K562 (cell line): Measurements from ENCODE around the gene CNGB1. TPM values are rescaled to one million over a fixed set of nuclear protein-coding genes. Genes with fewer than 3 reads are reported as not detected.

Experiments used
- ATAC-seq: fragments of 200-7000 bp; cut with Tn5 transposase; 3 replicates; pipeline ENCODE4 v1.9.1; 2020; ENCODE audit warnings: moderate library complexity
- BruUV-seq: library from RNA; stranded (reverse); fragments of 400-500 nt; replicated peaks from 2 replicates; lab custom pipeline; 2021; lab: Mats Ljungman, UMichigan
- CTCF ChIA-PET: fragments of 300-600 bp; formaldehyde crosslinking; extraction: SDS; loops from one replicate; lab custom pipeline; 2021; ENCODE audit warnings: low intra/inter-chr PET ratio; lab: Yijun Ruan, JAX
- POLR2A ChIA-PET: fragments of 300-600, 350-650 bp; sonication (Branson Sonifier 250); formaldehyde crosslinking; extraction: SDS; loops from one replicate; lab custom pipeline; 2021; ENCODE audit warnings: antibody characterized with exemption, inconsistent platforms; lab: Yijun Ruan, JAX
- DNase-seq, 4 experiments: peaks; one replicate each; pipeline versions ENCODE4 v3.0.0 to v3.0.0-alpha.2; 2011 to 2018; ENCODE audit warnings: low spot score in 3 of 4, mixed read lengths in 3 of 4; ENCODE audit errors: extremely low read depth in 1 of 4
- FAIRE-seq: peaks from 2 replicates; lab custom pipeline; 2011; peaks lifted over from hg19 to GRCh38; lab: Jason Lieb, UNC
- H2AFZ ChIP-seq: 2 replicates; pipeline ENCODE4 v1.6.0; 2011; ENCODE audit warnings: low read depth, low read length, control low read depth, inconsistent platforms
- H3K27ac ChIP-seq: fragments of 200-600 bp; 3 replicates; pipeline ENCODE4 v1.8.0; 2011; ENCODE audit warnings: low read depth, mild to moderate bottlenecking, control low read depth, inconsistent platforms, low read length, moderate library complexity, mixed read lengths; ENCODE audit errors: extremely low read depth
- H3K27me3 ChIP-seq, 2 experiments: fragments of 300-600 bp in 1 of 2; 2 replicates in 1 of 2; 3 replicates in 1 of 2; pipeline versions ENCODE4 v1.6.0 to v1.8.0; 2011; ENCODE audit warnings: inconsistent platforms in 2 of 2, low read length in 2 of 2, mild to moderate bottlenecking in 1 of 2, mixed read lengths in 1 of 2, moderate library complexity in 1 of 2; ENCODE audit not compliant: control insufficient read depth in 2 of 2, insufficient read depth in 2 of 2
- H3K36me3 ChIP-seq: fragments of 300-600 bp; 3 replicates; pipeline ENCODE4 v1.8.0; 2011; ENCODE audit warnings: mild to moderate bottlenecking, low read length, inconsistent platforms; ENCODE audit not compliant: control insufficient read depth, insufficient read depth
- H3K4me1 ChIP-seq, 2 experiments: fragments of 200-600 bp in 1 of 2; replicated peaks in 1 of 2; 2 replicates in 1 of 2; 3 replicates in 1 of 2; pipeline versions ENCODE4 v1.5.1 to v1.8.0; 2011; ENCODE audit warnings: inconsistent platforms in 2 of 2, low read length in 2 of 2, mild to moderate bottlenecking in 1 of 2, mixed read lengths in 1 of 2, moderate library complexity in 1 of 2; ENCODE audit not compliant: control insufficient read depth in 2 of 2, insufficient read depth in 2 of 2
- H3K4me2 ChIP-seq: 2 replicates; pipeline ENCODE4 v1.6.1; 2011; ENCODE audit warnings: low read length, control low read depth, inconsistent platforms, mixed read lengths; ENCODE audit not compliant: insufficient read depth
- H3K4me3 ChIP-seq: fragments of 200-600 bp; sonication (generic), shearing (Covaris generic); 2 replicates; pipeline ENCODE4 v1.5.1; 2016; ENCODE audit warnings: control low read depth, inconsistent platforms
- H3K79me2 ChIP-seq: fragments of 200-600 bp; 3 replicates; pipeline ENCODE4 v1.8.0; 2011; ENCODE audit warnings: low read length, inconsistent platforms; ENCODE audit not compliant: control insufficient read depth, insufficient read depth
- H3K9ac ChIP-seq, 2 experiments: 2 replicates each; pipeline versions ENCODE4 v1.6.0 to v1.6.1; 2011; ENCODE audit warnings: low read depth in 2 of 2, low read length in 2 of 2, control low read depth in 1 of 2, inconsistent platforms in 1 of 2, mild to moderate bottlenecking in 1 of 2, mixed read lengths in 1 of 2; ENCODE audit not compliant: insufficient read depth in 1 of 2
- H3K9me1 ChIP-seq: one replicate; pipeline ENCODE4 v1.6.0; 2011; ENCODE audit warnings: inconsistent platforms, mild to moderate bottlenecking, low read length, moderate library complexity; ENCODE audit not compliant: control insufficient read depth, insufficient read depth
- H3K9me3 ChIP-seq: replicated peaks from 2 replicates; pipeline ENCODE4 v1.5.1; 2011; ENCODE audit warnings: low read depth, low read length, inconsistent platforms; ENCODE audit not compliant: control insufficient read depth, insufficient read depth
- H4K20me1 ChIP-seq: replicated peaks from 2 replicates; pipeline ENCODE4 v1.6.1; 2011; ENCODE audit warnings: low read length, inconsistent platforms, mixed read lengths; ENCODE audit not compliant: control insufficient read depth, insufficient read depth
- ATF7 ChIP-seq: fragments of 450-650 bp; IDR thresholded peaks from 2 replicates; pipeline ENCODE4 v1.7.1; 2014; ENCODE audit warnings: mild to moderate bottlenecking, moderate library complexity
- CEBPB ChIP-seq: fragments of 450-650 bp; IDR thresholded peaks from 2 replicates; pipeline ENCODE4 v1.6.1; 2016; ENCODE audit warnings: missing genetic modification characterization, missing compliant biosample characterization
- HCFC1 ChIP-seq: IDR thresholded peaks from 2 replicates; pipeline ENCODE4 v1.6.1; 2012; ENCODE audit warnings: low read depth, low read length, improper control_type of control experiment
- HNRNPH1 ChIP-seq: fragments of 200-400 bp; formaldehyde crosslinking; optimal IDR thresholded peaks from 2 replicates; pipeline ENCODE3; 2017; ENCODE audit warnings: low read depth, mild to moderate bottlenecking, low read length, moderate library complexity
- MYC ChIP-seq, 2 experiments: fragments of 250-450 bp in 1 of 2; sonication (Bioruptor Pico) in 1 of 2; IDR thresholded peaks; 2 replicates each; pipeline versions ENCODE4 v1.5.1 to v1.6.1; 2012 to 2021; ENCODE audit warnings: low read depth in 2 of 2, borderline replicate concordance in 1 of 2, improper control_type of control experiment in 1 of 2, low read length in 1 of 2, mild to moderate bottlenecking in 1 of 2, moderate library complexity in 1 of 2
- U2AF2 ChIP-seq: fragments of 200-400 bp; formaldehyde crosslinking; optimal IDR thresholded peaks from 2 replicates; pipeline ENCODE3; 2017; ENCODE audit warnings: low read depth, mild to moderate bottlenecking, low read length
- YBX1 ChIP-seq: fragments of 450-650 bp; IDR thresholded peaks from 2 replicates; pipeline ENCODE4 v1.7.1; 2016; ENCODE audit warnings: mild to moderate bottlenecking
- ZNF146 ChIP-seq: IDR thresholded peaks from one replicate; pipeline ENCODE4 v1.6.1; 2018; ENCODE audit warnings: missing compliant biosample characterization; ENCODE audit not compliant: unreplicated experiment
- ZNF280B ChIP-seq: fragments of 250-450 bp; sonication (Bioruptor Pico); IDR thresholded peaks from 2 replicates; pipeline ENCODE4 v1.5.1; 2021; ENCODE audit warnings: mild to moderate bottlenecking
- ZNF316 ChIP-seq: fragments of 450-650 bp; IDR thresholded peaks from 2 replicates; pipeline ENCODE4 v1.6.1; 2016
- ZNF347 ChIP-seq: fragments of 450-650 bp; formaldehyde crosslinking; IDR thresholded peaks from 2 replicates; pipeline ENCODE4 v1.4.0; 2020; ENCODE audit warnings: low read depth, mild to moderate bottlenecking, moderate library complexity
- ZNF561 ChIP-seq: fragments of 450-650 bp; formaldehyde crosslinking; conservative IDR thresholded peaks from 2 replicates; pipeline ENCODE4 v1.4.0; 2020; ENCODE audit warnings: mild to moderate bottlenecking, moderate library complexity
- ZNF592 ChIP-seq: fragments of 450-650 bp; IDR thresholded peaks from 2 replicates; pipeline ENCODE4 v1.6.1; 2017; ENCODE audit warnings: antibody characterized with exemption, mild to moderate bottlenecking
- WGBS: fragments of 100-300 bp; shearing (Covaris generic); methylation state at CpG from one replicate; pipeline ENCODE4 v1.1.6; 2016; ENCODE audit warnings: low coverage, mixed read lengths; ENCODE audit not compliant: insufficient coverage; ENCODE audit errors: missing lambda C conversion rate; 5-methylcytosine and 5-hydroxymethylcytosine counted together
- in situ Hi-C: fragments of 300-500 bp; cut with MboI; formaldehyde crosslinking; loops from 4 replicates; pipeline ENCODE4 v1.15.0; 2018; ENCODE audit warnings: inconsistent platforms, mixed read lengths
- intact Hi-C: fragments of 100-400 bp; cut with micrococcal nuclease; formaldehyde crosslinking; loops from 2 replicates; pipeline ENCODE4 v1.14.2; 2022
- polyA plus RNA-seq, 8 experiments: library from polyadenylated mRNA; depleted of rRNA in 4 of 8; stranded (reverse) in 5 of 8; unstranded in 3 of 8; fragments of >200 nt; fragmentation: Nextera tagmentation in 2 of 8; fragmentation: Illumina TruSeq in 1 of 8; extraction: Ambion mirVana in 2 of 8; extraction: Trizol in 1 of 8; gene quantifications; 2 replicates each; pipeline versions ENCODE4 v1.2.1 to v1.2.3, GENCODE V29; 2011 to 2014; ENCODE audit warnings: inconsistent platforms in 1 of 8, missing spikeins in 1 of 8
- total RNA-seq, 7 experiments: library from RNA; depleted of rRNA in 6 of 7; stranded (reverse); fragments of >200 nt in 6 of 7; fragmentation: Illumina TruSeq in 2 of 7; extraction: Trizol in 2 of 7; gene quantifications; 2 replicates each; pipeline versions ENCODE4 v1.2.1 to v1.2.3, GENCODE V29; 2011 to 2021; ENCODE audit warnings: low replicate concordance in 1 of 7

CNGB1 gene
- total and polyA plus RNA-seq, 9 of the 15 experiments (the other 6 are each of a cell fraction or from before 2014, with no cell fraction given) = not detected

GRCh38 chr16:57865746-57866528 is 105.0 kb downstream of the CNGB1 start (continued):
- peak; percentile 42; the same call in 1 of the 2 replicates for TF ChIP-seq CEBPB (tag)
- no peak for TF ChIP-seq ZNF561 (CRISPR knock-in tag)
- peak; percentile 92 for TF ChIP-seq ZNF316
- TF ChIP-seq, all 486 proteins: peak for 7

GRCh38 chr16:57863434-57864160 is 107.3 kb downstream of the CNGB1 start:
- H3K9ac ChIP-seq = no peak overlapping the region
- H4K20me1 ChIP-seq = no peaks in the 10 kb centered on the region; the same call in 1 of the 2 replicates
- POLR2A ChIA-PET = interaction anchor here (0.6 to 1.3 kb wide), 9 partner anchors 9 to 289 kb away, joined by 3 to 5 read pairs (median 3); no protein-coding TSS in a partner anchor
- H3K4me2 ChIP-seq = no peak overlapping the region
- H3K9me1 ChIP-seq = no peaks in the 10 kb centered on the region
- CTCF ChIA-PET = interaction anchor here (0.6 to 1.7 kb wide), 10 partner anchors 9 to 287 kb away, joined by 3 to 9 read pairs (median 4); partner anchors contain the start of gene KIFC3
- no peaks in the 10 kb centered on the region; the same call in 2 of the 3 replicates for H3K36me3 ChIP-seq
- no peaks in the 10 kb centered on the region for H3K9me3 ChIP-seq
- no peak overlapping the region for H2AFZ ChIP-seq
- whole genome bisulfite sequencing = 1% methylated on average over 5 of the region's 5 CpGs
- H3K27me3 ChIP-seq = peaks cover 6 to 10% of the 10 kb centered on the region in 2 experiments; a peak in 2 of 5 replicates
- ATAC-seq = peak; percentile 78
- H3K4me3 ChIP-seq = no peak overlapping the region
- peak in 2 of 4 experiments; percentile 46 to 55 for DNase-seq
- H3K79me2 ChIP-seq = no peaks in the 10 kb centered on the region
- no peak overlapping the region for H3K27ac ChIP-seq
- no TSS peak for BruUV-seq
- in situ Hi-C loops (no loop called here), intact Hi-C loops (loop anchor here (1.0 to 10.0 kb wide), 4 partner anchors 68 to 269 kb away; no protein-coding TSS in a partner anchor)
- FAIRE-seq = peak; percentile 42
- H3K4me1 ChIP-seq = peaks cover 3 to 14% of the 10 kb centered on the region in 2 experiments; a peak in 3 of 5 replicates
- TF ChIP-seq ZNF146 (CRISPR knock-in tag) = no peak
- no peak for TF ChIP-seq ZNF592
- TF ChIP-seq HCFC1 = no peak
- no peak for TF ChIP-seq U2AF2
- no peak for TF ChIP-seq HNRNPH1
- no peak for TF ChIP-seq MYC (IDR thresholded peaks at IDR 0.05; ENCODE audit: low read depth, low read length)
- no peak for TF ChIP-seq MYC (CRISPR knock-in tag; IDR thresholded peaks at IDR 0.05; ENCODE audit: borderline replicate concordance, low read depth)
- no peak for TF ChIP-seq ZNF280B (CRISPR knock-in tag)
- no peak for TF ChIP-seq YBX1
- 0 out of 2 replicates have a peak, but pooled peaks have one; percentile 13 for TF ChIP-seq ATF7
- TF ChIP-seq ZNF347 = no peak
